ENCODE results near the gene ZDHHC1. TPM values are rescaled to one million over a fixed set of nuclear protein-coding genes. Genes with fewer than 3 reads are reported as not detected.

Gene ZDHHC1, protein sequence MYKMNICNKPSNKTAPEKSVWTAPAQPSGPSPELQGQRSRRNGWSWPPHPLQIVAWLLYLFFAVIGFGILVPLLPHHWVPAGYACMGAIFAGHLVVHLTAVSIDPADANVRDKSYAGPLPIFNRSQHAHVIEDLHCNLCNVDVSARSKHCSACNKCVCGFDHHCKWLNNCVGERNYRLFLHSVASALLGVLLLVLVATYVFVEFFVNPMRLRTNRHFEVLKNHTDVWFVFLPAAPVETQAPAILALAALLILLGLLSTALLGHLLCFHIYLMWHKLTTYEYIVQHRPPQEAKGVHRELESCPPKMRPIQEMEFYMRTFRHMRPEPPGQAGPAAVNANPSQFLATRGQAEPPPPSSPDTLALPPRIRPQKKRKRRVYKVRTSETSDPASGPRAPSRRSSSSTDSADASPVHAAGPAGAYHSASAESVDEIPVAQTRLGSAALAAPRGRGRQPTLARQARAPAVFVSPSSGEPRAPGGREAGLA
- polyA plus RNA-seq = 0.33 TPM

DNA sequence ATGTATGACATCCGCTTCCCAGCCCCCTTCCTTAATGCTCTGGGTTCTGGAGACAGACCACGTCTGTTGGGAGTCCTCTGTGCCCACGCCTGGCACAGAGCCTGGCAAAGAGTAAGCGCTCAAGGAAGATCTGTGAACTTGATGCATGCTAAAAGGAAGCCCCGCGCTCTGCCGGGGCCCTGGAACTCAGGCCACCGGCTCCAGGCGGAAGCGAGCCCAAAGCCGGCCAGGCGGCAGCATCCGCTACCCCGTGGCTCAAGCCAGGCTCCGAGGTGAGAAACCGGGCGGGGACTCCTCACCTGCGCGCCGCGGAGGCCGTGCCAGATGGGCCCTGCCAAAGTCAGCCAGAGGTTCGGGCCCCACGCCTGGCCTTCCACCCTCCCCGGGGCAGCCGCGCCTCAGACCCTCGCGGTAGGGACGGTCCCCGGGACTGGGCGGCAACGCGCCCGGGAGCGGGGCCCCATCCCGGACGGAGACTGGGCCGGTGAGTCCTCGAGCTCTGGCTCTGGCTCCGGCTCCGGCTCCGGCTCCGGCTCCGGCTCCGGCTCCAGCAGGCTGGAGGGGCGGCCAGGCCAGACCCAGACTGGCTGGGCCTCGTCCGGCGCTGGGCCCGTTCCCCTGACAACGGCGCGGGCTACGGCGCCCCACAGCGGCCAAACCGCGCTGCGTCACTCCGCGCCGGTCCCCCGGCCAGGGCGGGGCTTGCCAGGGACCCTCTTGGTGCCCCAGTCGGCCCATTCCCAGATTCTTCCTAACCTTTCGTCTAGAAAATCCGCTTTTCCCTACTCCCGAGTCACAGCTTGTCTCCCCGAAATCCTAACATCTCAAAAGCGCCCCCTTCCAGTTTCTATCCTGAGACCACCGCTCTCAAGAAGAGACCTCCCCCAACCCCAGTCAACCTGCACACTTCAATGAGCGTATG, at the start of gene ZDHHC1:
ZDHHC1 (minus strand) TSS at position 606 of the 922 bp plus-strand sequence. CDS start 8,702 bp downstream, outside the sequence.
- Mint-ChIP-seq H3K4me3 (peak within 1 kb of the TSS; percentile 72 to 93 (median 84)), H3K4me1 (peaks cover 5 to 9% (median 6%) of the 10 kb centered on the region in 3 donors), H3K36me3 (peaks cover 4% of the 10 kb centered on the region), H3K27ac (peak within 1 kb of the TSS; percentile 35 to 93 (median 83)), H3K9me3 (no peaks in the 10 kb centered on the region), H3K27me3 (peaks cover 10% of the 10 kb centered on the region)

DNA sequence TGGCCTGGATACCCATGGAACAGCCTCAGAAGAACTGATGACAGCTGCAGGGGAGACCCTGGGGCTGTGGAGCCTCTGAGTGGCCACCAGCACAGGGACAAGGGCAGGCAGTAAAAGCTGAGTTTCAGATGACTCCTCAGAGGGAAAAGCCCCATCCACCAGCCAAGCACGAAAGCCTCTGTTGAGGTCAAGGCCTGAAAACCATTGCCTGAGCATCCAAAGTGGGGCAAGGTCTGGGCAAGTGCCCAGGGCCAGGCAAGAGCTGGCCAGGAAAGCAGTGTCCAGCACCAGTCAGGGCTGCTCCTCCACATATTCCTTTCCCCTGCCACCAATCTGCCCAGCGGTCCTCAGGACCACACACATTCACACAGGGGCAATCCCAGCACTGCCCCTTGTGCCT, 48.3 kb upstream of the ZDHHC1 start:
- Mint-ChIP-seq H3K4me1 (peaks cover 24 to 32% (median 28%) of the 10 kb centered on the region in 3 donors), H3K36me3 (peaks cover 2% of the 10 kb centered on the region), H3K4me3 (no peak overlapping the region), H3K9me3 (no peaks in the 10 kb centered on the region), H3K27ac (no peak overlapping the region), H3K27me3 (no peaks in the 10 kb centered on the region)

DNA sequence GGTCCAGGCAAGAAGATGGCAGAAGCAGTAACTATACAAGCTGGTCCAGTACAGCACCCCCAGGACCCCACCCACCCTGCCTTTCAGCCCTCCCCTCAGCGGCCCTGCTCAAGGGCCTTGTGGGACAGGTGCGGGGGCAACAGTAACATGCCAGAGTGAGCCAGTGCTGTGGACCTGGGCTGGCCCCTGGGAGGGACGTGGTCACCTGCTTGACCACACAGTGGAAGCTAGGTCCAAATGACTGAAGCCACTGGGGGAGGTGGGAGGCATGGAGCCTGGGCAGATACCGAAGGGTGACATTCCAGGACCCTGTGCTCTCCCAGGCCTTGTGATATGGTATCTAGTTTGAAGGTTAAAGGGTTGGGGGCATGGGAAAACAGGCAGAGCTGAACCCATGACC, 47.4 kb upstream of the ZDHHC1 start:
- no peaks in the 10 kb centered on the region for H3K9me3 Mint-ChIP-seq
- no peak overlapping the region for H3K4me3 Mint-ChIP-seq
- peaks cover 24 to 31% (median 28%) of the 10 kb centered on the region in 3 donors for H3K4me1 Mint-ChIP-seq
- no peak overlapping the region for H3K27ac Mint-ChIP-seq
- H3K36me3 Mint-ChIP-seq = peaks cover 2% of the 10 kb centered on the region
- no peaks in the 10 kb centered on the region for H3K27me3 Mint-ChIP-seq

DNA sequence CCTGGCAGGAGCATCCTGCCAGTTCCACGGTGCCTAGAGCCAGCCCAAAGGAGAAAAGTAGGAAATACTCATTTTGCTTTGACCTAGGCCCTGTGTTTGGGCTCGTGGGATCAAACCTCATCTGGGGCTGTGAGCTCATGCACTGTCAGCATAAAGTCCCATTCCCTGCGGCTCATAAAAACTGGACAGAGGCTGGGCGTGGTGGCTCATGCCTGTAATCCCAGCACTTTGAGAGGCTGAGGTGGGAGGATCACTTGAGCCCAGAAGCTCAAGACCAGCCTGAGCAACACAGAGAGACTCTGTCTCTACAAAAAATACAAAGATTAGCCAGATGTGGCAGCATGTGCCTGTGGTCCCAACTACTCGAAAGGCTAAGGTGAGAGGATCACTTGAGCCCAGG, 46.8 kb upstream of the ZDHHC1 start:
- Mint-ChIP-seq H3K36me3 (peaks cover 2% of the 10 kb centered on the region), H3K4me3 (peak overlapping the region in 1 of 4 donors; percentile 65), H3K9me3 (no peaks in the 10 kb centered on the region), H3K4me1 (peaks cover 23 to 25% (median 24%) of the 10 kb centered on the region in 3 donors), H3K27ac (no peak overlapping the region), H3K27me3 (no peaks in the 10 kb centered on the region)

DNA sequence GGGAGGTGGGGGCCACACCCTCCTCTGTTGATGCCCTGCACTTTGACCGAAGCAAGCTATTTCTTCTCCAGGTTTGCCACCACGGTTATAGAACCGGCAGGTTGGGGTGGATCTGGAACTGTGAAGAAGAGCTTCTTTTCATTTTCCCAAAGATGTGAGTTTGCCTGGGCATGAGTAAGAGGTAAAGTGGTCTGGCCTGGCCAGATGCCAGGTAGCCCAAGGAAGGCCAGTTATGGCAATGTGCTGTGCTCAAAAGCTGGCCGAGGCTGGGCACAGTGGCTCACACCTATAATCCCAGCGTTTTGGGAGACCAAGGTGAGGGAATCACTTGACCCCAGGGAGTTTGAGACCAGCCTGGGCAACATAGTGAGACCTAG, 46.0 kb upstream of the ZDHHC1 start:
- Mint-ChIP-seq H3K27ac (no peak overlapping the region), H3K4me1 (peaks cover 15 to 23% (median 16%) of the 10 kb centered on the region in 3 donors), H3K36me3 (peaks cover 2% of the 10 kb centered on the region), H3K4me3 (no peak overlapping the region), H3K9me3 (no peaks in the 10 kb centered on the region), H3K27me3 (no peaks in the 10 kb centered on the region)

DNA sequence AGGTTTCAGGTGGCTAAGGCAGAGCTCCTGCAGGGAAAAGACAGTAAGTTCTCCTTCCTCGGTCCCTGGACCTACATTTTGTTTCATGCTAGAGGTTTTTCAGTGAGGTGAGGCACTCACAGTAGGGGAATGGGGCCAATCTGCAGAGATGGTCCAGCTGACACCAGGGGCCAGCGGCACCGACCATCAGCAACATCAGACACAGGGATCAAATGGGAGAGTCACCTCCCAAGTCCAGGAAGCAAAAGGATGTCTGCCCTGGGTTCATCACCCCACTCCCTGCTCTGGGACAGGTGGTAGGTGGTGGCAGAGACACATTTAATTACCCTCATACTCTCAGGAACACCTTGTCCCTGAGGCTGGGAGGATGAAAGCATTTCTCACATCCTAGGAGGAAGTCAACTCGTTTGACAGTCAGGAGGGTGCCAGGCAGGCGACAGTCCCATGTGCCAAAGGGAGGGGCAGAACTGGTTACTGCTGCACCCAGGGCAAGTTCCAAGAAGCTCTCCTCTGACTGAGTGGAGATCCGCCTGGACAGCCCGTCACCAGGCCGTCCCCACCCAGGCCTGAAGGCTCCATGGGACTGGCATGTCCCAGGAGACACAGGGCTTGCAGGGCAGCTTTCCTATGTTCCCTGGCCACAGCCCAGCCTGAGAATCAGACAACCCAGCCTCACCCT, 45.5 kb upstream of the ZDHHC1 start:
- H3K27ac Mint-ChIP-seq = no peak overlapping the region

DNA sequence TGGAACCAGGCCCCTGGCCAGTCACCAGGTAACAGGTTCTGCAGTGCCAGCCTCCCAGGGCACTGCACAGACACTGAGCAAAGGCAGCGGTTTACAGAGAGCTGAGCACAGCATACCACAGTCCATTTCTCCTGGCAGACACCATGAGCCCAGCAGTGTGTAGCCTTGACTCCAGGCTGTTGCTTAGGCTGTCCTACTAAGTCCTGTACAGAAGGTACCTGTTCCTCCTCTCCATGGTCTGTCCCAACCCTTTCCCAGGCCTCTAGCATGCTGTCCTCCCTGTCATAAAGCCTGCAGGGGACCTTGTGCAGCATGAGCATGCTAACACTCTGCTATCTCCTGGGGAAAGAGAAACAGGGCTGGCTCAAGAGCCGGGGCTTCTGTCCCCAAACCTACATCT, 44.7 kb upstream of the ZDHHC1 start:
- H3K27me3 Mint-ChIP-seq = no peaks in the 10 kb centered on the region

More for the DNA sequence above, 45.5 kb upstream of the ZDHHC1 start:
- H3K4me3 Mint-ChIP-seq = no peak overlapping the region
- peaks cover 4% of the 10 kb centered on the region for H3K36me3 Mint-ChIP-seq
- no peaks in the 10 kb centered on the region for H3K27me3 Mint-ChIP-seq
- H3K4me1 Mint-ChIP-seq = peaks cover 11 to 22% (median 11%) of the 10 kb centered on the region in 3 donors
- no peaks in the 10 kb centered on the region for H3K9me3 Mint-ChIP-seq

DNA sequence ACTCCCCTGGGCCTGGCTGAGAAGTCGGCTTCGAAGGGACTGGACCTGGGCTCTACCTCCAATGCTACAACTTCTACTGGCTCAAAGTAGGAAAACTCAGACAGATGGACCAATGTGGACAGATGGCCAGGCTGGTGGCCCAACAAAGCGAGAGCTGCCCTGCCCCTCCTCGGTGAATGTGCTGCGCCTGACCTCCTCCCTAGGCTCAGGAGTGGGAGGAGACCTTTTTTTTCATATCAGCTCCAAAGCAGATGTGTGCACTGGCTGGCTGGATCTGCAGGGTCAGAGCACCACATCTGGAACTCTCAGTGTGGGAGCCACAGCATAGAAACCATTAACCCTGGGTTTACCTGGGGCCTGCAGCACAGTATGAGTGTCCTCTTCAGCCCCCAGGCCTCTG, 43.9 kb upstream of the ZDHHC1 start:
- Mint-ChIP-seq H3K36me3 (peaks cover 4% of the 10 kb centered on the region), H3K4me3 (no peak overlapping the region), H3K4me1 (peaks cover 7 to 16% (median 8%) of the 10 kb centered on the region in 3 donors), H3K9me3 (no peaks in the 10 kb centered on the region), H3K27ac (peak overlapping the region in 1 of 3 donors; percentile 66), H3K27me3 (no peaks in the 10 kb centered on the region)

More for the DNA sequence above, 44.7 kb upstream of the ZDHHC1 start:
- Mint-ChIP-seq H3K9me3 (no peaks in the 10 kb centered on the region), H3K36me3 (peaks cover 4% of the 10 kb centered on the region), H3K27ac (no peak overlapping the region), H3K4me3 (no peak overlapping the region), H3K4me1 (peaks cover 8 to 23% (median 11%) of the 10 kb centered on the region in 3 donors)

DNA sequence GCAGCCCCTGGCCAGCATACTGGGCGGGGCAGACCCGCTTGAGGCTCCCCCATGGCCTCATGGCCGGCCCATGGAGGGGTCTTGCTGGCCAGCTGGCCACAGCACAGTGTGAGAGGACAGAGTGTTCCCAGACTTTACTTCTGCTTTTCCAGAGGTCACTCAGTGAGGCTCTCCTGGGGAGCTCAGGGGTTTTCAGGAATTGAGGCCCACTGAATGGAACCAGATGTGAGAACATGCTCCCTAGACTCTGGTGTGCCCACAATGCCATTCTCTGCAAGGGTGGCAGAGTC, 43.5 kb upstream of the ZDHHC1 start:
- Mint-ChIP-seq H3K36me3 (peaks cover 4% of the 10 kb centered on the region), H3K4me1 (peaks cover 7 to 16% (median 8%) of the 10 kb centered on the region in 3 donors), H3K27ac (no peak overlapping the region), H3K9me3 (no peaks in the 10 kb centered on the region), H3K4me3 (no peak overlapping the region), H3K27me3 (no peaks in the 10 kb centered on the region)

DNA sequence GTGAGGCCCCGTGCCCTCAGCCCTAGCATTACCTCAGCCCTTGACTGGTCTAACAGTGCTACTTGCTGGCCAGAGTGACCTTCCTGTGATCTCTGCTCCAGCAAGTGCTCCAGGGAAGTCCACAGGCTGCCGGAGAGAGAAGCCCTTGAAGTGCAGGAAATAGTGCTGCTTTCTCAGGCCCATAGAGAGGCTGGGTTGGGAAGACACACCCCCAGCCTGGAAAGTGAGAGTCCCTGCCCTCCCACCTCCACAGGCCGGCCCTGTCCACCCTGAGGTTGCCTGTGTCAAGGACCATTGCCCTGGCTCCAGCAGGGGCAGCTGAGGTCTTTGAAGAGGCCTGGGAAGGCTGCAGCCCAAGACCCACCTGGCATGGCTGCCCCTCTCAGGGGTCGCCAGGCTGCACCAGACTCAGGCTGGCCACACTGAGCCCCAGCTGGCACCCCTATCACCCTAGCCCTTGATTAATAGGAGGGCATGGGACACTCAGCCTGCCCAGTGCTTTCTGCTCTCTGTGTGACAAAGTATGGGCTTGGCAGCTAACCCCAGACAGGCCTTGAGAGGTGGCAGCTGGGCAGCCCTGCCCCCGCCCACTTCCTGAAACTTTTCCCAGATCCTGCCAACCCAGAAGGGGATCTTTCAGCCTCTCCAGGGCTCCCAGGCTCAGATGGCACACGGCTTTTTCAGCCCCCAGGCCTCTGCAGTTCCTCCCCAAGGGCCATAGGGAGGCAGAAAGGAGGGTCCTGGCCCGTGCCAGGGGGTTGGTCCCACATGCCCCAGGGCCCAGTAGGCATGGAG, 43.0 kb upstream of the ZDHHC1 start:
- no peak overlapping the region for H3K4me3 Mint-ChIP-seq
- peak overlapping the region in 1 of 3 donors; percentile 53 for H3K27ac Mint-ChIP-seq
- peaks cover 8 to 16% (median 9%) of the 10 kb centered on the region in 3 donors for H3K4me1 Mint-ChIP-seq
- no peaks in the 10 kb centered on the region for H3K27me3 Mint-ChIP-seq
- peaks cover 4% of the 10 kb centered on the region for H3K36me3 Mint-ChIP-seq
- no peaks in the 10 kb centered on the region for H3K9me3 Mint-ChIP-seq

DNA sequence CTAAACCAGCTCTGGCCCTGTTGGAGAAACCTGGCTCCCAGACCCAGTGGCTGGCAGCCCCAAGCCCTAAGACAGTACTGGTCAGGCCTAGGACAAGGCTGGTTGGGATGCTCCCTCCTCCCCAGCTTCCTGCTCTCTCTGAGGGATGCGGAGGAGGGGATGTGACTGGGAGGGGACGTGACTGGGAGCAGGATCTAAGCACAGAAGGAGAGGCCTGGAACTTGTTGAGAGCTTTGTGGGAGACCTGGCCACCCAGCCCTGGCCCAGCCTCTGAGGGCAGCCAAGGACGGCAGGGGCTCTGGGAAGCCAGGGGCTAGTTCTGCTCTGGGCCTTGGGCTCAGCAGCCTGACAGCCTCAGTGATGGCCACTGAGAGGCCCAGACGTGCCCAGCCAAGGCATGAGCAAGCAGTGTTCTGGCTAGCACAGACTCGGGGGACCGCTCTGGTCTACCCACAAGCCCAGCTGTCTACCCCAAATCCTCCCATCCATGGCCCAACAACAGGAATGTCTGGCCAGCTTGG, 41.9 kb upstream of the ZDHHC1 start:
- no peaks in the 10 kb centered on the region for H3K27me3 Mint-ChIP-seq
- H3K4me3 Mint-ChIP-seq = no peak overlapping the region
- peaks cover 8 to 20% (median 9%) of the 10 kb centered on the region in 3 donors for H3K4me1 Mint-ChIP-seq
- no peaks in the 10 kb centered on the region for H3K9me3 Mint-ChIP-seq
- peaks cover 4% of the 10 kb centered on the region for H3K36me3 Mint-ChIP-seq
- no peak overlapping the region for H3K27ac Mint-ChIP-seq

DNA sequence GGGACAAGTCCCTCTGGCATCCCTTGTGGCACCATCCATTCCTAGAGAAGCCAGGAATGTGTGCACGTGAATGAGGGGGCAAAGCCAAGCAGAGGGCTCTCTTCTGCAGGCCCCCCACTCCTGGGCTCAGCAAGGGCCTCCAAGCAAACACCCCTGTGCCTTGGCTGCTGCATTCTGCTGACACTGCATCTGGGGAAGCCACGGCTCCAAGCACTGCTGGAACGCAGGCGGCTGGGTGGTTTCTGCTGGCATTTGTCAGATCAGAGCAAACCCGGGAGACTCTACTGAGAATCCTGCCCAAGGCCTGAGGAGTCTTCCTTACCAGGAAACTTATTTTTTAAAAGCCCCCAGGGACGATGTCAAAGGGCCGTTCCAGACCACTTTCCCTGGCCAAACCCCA, 41.3 kb upstream of the ZDHHC1 start:
- no peak overlapping the region for H3K4me3 Mint-ChIP-seq
- H3K9me3 Mint-ChIP-seq = no peaks in the 10 kb centered on the region
- peak overlapping the region in 1 of 3 donors; percentile 48 for H3K27ac Mint-ChIP-seq
- peaks cover 8 to 21% (median 10%) of the 10 kb centered on the region in 3 donors for H3K4me1 Mint-ChIP-seq
- peaks cover 4% of the 10 kb centered on the region for H3K36me3 Mint-ChIP-seq
- H3K27me3 Mint-ChIP-seq = no peaks in the 10 kb centered on the region

DNA sequence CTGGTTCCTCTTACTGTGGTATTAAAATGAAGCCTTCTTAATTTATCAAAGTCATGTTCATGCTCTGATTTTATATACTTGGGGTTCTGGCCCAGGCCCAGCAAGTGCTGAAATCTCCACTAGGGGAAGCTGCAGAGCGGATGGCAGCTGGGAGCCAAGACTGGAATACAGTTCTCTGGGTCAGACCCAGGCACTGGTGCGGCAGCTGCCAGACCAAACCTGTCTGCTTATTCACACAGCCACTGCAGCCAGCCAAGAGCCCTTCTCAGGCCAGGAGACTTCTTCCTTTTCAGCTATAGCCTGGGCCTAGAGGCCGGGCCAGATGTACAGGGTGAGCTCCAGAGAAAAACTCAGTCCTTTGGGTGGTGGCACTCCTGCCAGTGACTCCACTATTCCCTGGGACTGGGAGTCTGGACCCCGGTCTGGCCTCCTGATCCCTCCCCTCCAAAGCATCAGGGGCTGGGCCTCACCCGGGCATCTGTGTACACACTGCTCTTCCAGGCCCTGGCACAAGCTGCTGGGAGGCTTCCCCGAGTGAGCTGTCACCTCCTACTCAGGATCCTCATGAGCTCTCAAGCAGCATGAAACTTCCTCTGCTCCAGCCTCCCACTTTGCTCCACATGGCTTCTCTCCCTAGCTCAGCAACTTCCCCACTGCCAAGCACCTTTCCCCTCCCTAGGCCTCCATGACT, 40.3 kb upstream of the ZDHHC1 start:
- H3K4me1 Mint-ChIP-seq = peaks cover 6 to 20% (median 10%) of the 10 kb centered on the region in 3 donors

More for the DNA sequence above, 40.3 kb upstream of the ZDHHC1 start:
- Mint-ChIP-seq H3K9me3 (no peaks in the 10 kb centered on the region), H3K4me3 (peak overlapping the region in 1 of 4 donors; percentile 72), H3K27ac (peak overlapping the region in 2 of 3 donors; percentile 20 to 48), H3K36me3 (peaks cover 4% of the 10 kb centered on the region), H3K27me3 (no peaks in the 10 kb centered on the region)
